ENCODE results near the gene NAV1.

DNA sequence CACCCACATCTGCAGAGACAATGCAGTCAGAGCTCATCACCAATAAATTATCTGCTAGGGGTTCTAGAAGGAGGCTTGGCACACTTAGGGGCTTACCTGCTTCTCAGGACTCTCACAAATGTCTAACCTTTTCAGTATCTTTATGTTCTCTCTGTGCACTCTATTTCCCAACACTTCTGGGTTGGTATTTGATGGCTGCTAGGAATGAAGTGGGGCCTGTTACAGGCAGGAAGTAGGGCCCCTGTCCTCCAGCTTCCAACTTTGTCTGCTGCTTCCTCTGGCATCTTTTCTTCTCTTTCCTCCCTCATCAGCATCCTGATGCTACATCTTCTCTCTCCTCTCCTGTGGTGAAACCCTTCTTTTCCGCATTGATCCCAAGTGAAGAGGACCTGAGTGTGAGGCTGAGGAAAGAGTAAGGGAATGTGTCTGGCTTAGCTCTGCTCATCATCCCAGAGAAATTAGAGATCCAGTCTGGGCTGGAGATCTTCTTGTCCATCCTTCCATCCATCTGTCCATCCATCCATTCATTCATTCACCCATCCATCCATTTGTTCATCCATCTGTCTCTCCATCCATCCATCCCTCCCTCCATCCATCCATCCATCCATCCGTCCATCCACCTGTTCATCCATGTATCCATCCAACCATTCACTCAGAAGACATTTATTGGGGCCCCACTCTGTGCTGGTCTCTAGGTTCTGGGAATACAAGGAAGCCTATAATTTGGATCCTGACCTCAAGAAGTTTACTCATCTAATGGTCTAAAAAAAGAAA, 29.1 kb upstream of the NAV1 start:
- TF ChIP-seq, protein P1, sequence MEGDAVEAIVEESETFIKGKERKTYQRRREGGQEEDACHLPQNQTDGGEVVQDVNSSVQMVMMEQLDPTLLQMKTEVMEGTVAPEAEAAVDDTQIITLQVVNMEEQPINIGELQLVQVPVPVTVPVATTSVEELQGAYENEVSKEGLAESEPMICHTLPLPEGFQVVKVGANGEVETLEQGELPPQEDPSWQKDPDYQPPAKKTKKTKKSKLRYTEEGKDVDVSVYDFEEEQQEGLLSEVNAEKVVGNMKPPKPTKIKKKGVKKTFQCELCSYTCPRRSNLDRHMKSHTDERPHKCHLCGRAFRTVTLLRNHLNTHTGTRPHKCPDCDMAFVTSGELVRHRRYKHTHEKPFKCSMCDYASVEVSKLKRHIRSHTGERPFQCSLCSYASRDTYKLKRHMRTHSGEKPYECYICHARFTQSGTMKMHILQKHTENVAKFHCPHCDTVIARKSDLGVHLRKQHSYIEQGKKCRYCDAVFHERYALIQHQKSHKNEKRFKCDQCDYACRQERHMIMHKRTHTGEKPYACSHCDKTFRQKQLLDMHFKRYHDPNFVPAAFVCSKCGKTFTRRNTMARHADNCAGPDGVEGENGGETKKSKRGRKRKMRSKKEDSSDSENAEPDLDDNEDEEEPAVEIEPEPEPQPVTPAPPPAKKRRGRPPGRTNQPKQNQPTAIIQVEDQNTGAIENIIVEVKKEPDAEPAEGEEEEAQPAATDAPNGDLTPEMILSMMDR (IDR thresholded peaks at IDR 0.05) = peak in 1 of 5 experiments; percentile 5
- TF ChIP-seq POLR2A (IDR thresholded peaks at IDR 0.05) (no peak), EP300 (IDR thresholded peaks at IDR 0.05) (no peak)
